ENCODE measurements around the gene PIH1D2. TPM values are rescaled to one million over a fixed set of nuclear protein-coding genes. Genes with fewer than 3 reads are reported as not detected.

Gene PIH1D2
- polyA plus RNA-seq, 1 donor from 2014 or later: 4.7 TPM

DNA sequence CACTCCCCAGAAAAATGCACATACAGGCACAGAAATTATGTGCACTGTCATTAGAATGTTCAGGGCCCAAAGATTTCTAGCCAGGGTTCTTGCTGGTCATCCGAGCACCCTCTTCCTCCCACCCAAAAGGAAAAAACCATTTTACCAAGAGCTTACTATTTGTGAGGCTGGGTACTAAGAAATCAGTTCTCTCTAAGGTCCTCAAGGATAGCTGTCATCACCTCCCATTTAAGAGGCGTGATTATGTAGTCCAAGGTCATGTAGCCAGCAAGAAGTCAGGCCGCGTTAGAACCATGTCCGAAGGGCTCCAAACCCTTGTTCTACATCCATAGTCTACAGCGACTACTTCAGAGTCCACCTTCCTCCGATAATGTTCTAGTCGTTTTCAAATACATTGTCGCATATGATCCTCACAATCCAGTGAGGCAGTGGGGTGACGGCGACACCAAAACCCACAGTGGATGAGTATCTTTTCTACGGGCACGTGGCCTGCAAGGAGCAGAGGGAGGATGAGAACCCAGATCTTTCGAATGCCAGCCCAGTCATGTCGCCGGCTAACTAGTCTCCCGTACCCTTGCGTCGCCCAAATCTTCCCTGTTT, 12.1 kb upstream of the PIH1D2 start:
- Histone ChIP-seq H3K36me3 (ENCODE audit: insufficient read depth, low read length) (peaks cover 12% of the 10 kb centered on the region), H3K9me2 (ENCODE audit: insufficient read depth, low read length) (no peaks in the 10 kb centered on the region), H3K27ac (ENCODE audit: low read length) (peak overlapping the region; percentile 70), H3K79me2 (replicated peaks; ENCODE audit: insufficient read depth, low read length) (peaks cover 31% of the 10 kb centered on the region), H3K4me2 (ENCODE audit: low read length) (peak overlapping the region; percentile 78), H4K20me1 (ENCODE audit: insufficient read depth) (no peaks in the 10 kb centered on the region), H3K4me3 (ENCODE audit: low read length) (peak overlapping the region; percentile 79), H3K27me3 (ENCODE audit: insufficient read depth, low read depth, low read length) (no peaks in the 10 kb centered on the region), H3K9ac (ENCODE audit: low read length) (peak overlapping the region; percentile 79), H3K9me3 (ENCODE audit: low read length) (no peaks in the 10 kb centered on the region), H2AFZ (ENCODE audit: low read depth, low read length) (peak overlapping the region; percentile 63), H3F3A (ENCODE audit: insufficient read depth, low read length, poor library complexity, severe bottlenecking) (no peaks in the 10 kb centered on the region)
- TF ChIP-seq SMC3 (conservative IDR thresholded peaks at IDR 0.05; ENCODE audit: poor library complexity) (no peak), EZH2 (IDR thresholded peaks at IDR 0.05; ENCODE audit: borderline replicate concordance, insufficient read depth, low read length, poor library complexity, severe bottlenecking) (no peak)

DNA sequence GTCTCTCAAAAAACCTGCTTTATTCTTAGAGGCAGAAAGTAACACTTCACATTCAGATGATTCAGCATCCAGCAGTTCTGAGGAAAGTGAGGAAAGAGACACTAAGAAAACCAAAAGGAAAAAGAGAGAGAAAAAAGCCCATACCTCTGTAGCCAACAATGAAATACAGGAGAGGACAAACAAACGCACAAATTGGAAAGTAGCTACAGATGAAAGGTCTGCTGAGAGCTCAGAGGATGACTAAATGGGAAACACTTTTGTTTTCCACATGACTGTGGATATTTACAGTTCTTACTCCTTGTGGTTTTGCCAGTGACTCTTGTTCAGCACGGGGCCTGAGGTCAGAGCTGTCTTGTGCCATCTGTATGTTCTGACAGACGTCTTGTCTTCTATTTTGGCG, 8.9 kb upstream of the PIH1D2 start:
- TF ChIP-seq MXI1 (conservative IDR thresholded peaks at IDR 0.05; ENCODE audit: poor library complexity, severe bottlenecking) (no peak), POLR2AphosphoS5 (IDR thresholded peaks at IDR 0.05) (no peak), RAD21 (conservative IDR thresholded peaks at IDR 0.05) (no peak), EP300 (conservative IDR thresholded peaks at IDR 0.05; ENCODE audit: poor library complexity, severe bottlenecking) (no peak), TAF1 (IDR thresholded peaks at IDR 0.05; ENCODE audit: low read depth) (no peak), EZH2 (IDR thresholded peaks at IDR 0.05; ENCODE audit: borderline replicate concordance, insufficient read depth, low read length, poor library complexity, severe bottlenecking) (no peak), SMC3 (conservative IDR thresholded peaks at IDR 0.05; ENCODE audit: poor library complexity) (no peak)
- TF ChIP-seq, protein P1, sequence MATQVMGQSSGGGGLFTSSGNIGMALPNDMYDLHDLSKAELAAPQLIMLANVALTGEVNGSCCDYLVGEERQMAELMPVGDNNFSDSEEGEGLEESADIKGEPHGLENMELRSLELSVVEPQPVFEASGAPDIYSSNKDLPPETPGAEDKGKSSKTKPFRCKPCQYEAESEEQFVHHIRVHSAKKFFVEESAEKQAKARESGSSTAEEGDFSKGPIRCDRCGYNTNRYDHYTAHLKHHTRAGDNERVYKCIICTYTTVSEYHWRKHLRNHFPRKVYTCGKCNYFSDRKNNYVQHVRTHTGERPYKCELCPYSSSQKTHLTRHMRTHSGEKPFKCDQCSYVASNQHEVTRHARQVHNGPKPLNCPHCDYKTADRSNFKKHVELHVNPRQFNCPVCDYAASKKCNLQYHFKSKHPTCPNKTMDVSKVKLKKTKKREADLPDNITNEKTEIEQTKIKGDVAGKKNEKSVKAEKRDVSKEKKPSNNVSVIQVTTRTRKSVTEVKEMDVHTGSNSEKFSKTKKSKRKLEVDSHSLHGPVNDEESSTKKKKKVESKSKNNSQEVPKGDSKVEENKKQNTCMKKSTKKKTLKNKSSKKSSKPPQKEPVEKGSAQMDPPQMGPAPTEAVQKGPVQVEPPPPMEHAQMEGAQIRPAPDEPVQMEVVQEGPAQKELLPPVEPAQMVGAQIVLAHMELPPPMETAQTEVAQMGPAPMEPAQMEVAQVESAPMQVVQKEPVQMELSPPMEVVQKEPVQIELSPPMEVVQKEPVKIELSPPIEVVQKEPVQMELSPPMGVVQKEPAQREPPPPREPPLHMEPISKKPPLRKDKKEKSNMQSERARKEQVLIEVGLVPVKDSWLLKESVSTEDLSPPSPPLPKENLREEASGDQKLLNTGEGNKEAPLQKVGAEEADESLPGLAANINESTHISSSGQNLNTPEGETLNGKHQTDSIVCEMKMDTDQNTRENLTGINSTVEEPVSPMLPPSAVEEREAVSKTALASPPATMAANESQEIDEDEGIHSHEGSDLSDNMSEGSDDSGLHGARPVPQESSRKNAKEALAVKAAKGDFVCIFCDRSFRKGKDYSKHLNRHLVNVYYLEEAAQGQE (IDR thresholded peaks at IDR 0.05; ENCODE audit: borderline replicate concordance): no peak
- TF ChIP-seq, protein P2, sequence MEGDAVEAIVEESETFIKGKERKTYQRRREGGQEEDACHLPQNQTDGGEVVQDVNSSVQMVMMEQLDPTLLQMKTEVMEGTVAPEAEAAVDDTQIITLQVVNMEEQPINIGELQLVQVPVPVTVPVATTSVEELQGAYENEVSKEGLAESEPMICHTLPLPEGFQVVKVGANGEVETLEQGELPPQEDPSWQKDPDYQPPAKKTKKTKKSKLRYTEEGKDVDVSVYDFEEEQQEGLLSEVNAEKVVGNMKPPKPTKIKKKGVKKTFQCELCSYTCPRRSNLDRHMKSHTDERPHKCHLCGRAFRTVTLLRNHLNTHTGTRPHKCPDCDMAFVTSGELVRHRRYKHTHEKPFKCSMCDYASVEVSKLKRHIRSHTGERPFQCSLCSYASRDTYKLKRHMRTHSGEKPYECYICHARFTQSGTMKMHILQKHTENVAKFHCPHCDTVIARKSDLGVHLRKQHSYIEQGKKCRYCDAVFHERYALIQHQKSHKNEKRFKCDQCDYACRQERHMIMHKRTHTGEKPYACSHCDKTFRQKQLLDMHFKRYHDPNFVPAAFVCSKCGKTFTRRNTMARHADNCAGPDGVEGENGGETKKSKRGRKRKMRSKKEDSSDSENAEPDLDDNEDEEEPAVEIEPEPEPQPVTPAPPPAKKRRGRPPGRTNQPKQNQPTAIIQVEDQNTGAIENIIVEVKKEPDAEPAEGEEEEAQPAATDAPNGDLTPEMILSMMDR (IDR thresholded peaks at IDR 0.05; ENCODE audit: poor library complexity, severe bottlenecking): no peak
- Histone ChIP-seq H3K9me2 (ENCODE audit: insufficient read depth, low read length) (no peaks in the 10 kb centered on the region), H3K4me2 (ENCODE audit: low read length) (no peak overlapping the region), H3K79me2 (replicated peaks; ENCODE audit: insufficient read depth, low read length) (peaks cover 24% of the 10 kb centered on the region), H3K4me3 (ENCODE audit: low read length) (no peak overlapping the region), H3K9ac (ENCODE audit: low read length) (peak overlapping the region; percentile 2), H2AFZ (ENCODE audit: low read depth, low read length) (no peak overlapping the region), H3K27ac (ENCODE audit: low read length) (no peak overlapping the region), H3K9me3 (ENCODE audit: low read length) (no peaks in the 10 kb centered on the region), H3F3A (ENCODE audit: insufficient read depth, low read length, poor library complexity, severe bottlenecking) (no peaks in the 10 kb centered on the region), H4K20me1 (ENCODE audit: insufficient read depth) (no peaks in the 10 kb centered on the region), H3K27me3 (ENCODE audit: insufficient read depth, low read depth, low read length) (no peaks in the 10 kb centered on the region), H3K36me3 (ENCODE audit: insufficient read depth, low read length) (peaks cover 19% of the 10 kb centered on the region)
